Activated CD8-positive, alpha-beta memory T cell treated with anti-CD3 and anti-CD28 coated beads for 4 hours (primary cell): Measurements from ENCODE around the gene CNTNAP4.

Source experiments
- DNase-seq, 2 donors: peaks; one replicate each; pipeline ENCODE4 v3.0.0-alpha.2; 2020; ENCODE audit warnings: low read depth in 2 of 2

Gene CNTNAP4

DNA sequence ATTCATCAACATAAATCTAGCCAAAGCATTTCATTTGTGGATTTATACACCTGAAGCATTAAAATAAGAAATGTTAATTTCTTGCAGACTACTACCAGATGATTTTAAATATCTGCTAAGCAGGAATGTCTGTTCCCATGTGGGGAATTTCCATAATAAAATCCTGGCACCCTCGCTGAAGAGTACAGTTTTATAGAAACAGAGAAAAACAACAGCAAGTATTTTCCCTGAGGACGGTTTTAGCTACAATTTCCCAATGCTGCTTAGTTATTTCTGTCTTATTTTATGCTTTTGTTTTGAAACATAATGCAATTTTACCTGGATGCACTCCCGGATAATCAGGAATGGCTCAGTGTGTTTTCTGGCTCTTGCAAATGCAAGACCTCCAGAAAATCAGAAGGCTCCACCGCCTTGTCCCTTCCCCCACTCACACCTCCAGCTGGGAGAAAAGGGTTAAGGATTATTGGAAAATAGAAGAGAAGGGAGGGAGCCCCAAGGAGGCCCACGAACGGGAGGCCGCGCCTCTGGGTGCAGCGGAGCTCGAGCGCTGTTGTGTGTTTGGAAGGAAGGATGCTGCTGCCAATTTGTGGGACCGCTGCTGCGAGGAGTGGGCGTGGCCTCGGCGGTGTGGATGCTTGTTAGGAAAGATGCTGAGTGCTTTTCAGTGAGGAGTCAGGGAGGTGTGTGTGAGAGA lies at the start of gene CNTNAP4:
Gene CNTNAP4, plus strand, starts transcription at position 657 of the 694 bp plus-strand sequence. CDS start 262 bp downstream, outside the sequence.
- no peak for DNase-seq

DNA sequence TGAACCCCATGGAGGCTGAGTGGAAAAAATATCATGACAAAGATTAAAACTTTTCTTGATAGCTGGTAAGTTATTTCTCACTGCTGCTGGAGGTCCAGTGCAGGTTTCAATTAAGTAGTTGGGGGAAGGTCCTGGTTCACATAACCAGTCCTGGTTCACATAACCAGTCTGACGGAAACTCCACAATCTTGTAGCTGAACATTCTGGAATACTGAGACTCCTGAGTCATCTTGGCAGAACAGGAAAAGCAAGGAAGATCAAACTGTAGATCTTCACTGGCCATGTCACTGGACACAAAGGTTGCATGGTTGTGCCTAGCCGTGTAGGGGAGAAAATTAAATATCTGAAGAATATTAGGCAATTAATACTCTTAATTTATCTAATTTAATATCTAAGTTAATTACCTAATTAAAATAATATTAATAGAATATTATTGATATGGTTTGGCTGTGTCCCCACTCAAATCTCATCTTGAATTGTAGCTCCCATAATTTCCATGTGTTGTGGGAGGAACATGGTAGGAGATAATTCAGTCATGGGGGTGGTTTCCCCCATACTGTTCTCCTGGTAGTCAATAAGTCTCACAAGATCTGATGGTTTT lies 48.6 kb upstream of the CNTNAP4 start:
- DNase-seq, result no peak

DNA sequence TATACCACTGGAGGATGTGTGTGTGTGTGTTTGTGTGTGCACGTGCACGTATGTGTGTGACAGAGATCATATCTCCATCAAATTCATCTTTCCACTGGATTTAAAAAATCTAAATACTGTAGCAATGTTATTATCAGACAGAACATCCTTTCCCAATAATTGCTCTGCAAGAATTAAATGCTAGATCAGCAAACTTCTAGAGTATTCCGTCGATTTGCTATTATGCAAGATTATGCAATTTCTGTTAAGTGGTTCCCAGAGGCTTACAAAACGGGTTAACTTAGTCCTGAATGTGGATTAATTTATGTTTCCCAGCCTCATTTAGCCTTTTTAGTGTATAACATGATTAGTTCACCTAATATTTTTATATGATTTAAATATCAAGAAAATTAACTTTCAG lies 44.5 kb upstream of the CNTNAP4 start:
- no peak for DNase-seq

DNA sequence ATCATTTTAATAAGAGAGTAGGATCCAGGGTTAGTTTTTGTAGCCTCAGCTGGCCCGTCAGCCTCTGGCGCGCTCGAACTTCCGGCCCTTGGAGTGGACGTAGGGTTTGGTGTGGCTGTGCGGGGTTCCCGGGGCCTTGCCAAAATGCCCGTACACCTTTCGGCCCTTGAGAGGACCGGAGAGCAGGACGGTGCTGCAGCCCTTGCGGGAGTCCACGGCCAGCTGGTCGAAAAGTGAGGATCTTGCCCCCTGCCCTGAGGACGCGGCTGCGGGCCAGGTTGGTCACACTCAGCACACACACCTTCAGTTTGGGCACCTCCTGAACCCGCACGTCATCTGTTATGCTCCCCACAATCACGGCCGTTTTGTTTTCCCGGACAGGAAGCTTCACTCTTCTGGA lies 42.2 kb upstream of the CNTNAP4 start:
- DNase-seq, result no peak

DNA sequence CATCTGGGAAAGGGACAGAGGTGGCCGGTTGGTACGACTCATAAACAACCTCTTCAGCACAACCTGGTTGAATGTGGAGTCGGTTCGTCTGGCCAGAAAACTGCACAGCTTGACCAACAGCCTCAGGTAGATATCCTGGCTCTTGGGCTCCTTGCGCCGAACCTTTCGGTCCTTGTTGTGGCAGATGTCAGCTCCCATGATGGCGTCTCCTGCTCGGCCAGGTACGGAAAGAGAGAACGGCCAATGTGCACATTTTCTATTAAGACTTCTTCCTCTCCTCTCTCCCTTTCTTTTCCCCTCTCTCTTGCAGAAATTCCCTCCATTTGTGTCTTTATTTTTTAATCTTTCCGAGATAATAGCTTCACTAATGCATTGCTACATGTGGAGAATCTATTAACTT lies 41.8 kb upstream of the CNTNAP4 start:
- no peak for DNase-seq

DNA sequence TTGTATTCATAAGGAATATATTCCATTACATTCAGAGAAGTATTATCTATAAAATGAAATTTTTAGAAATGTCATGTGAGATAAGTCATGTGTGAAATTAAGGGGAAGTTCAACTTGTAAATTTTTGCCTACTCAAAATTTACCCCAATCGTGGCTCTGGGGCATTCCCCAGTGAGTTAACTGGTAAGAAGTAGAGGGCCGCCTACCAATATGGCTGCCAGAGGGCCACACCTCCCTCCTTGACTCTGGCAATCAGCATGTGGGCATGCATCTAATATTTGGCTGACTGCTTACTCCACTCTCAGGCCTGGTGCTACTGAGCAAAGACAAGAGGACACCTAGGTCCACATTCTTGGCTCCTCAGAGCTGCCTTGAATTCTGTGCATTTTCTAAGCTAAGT lies 39.7 kb upstream of the CNTNAP4 start:
- no peak for DNase-seq

DNA sequence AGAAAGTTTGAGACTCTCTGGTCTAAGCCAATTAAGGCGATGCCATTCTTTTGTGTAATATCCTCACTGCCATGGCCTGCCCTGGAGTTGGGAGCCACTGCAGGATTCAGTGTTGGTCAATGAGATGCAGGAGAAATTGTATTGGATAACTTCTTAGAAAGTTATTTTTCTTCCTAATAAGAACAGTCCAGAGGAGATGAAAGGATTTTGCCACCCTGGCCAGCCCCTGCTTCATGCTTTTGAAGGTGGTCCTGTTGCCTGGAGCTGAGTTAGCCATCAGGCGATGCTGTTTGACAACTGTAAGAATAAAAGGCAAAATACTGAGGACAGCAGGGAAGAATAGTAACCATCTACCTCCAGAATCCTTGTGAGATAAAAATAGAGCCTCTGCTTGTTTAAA lies 35.4 kb upstream of the CNTNAP4 start:
- no peak for DNase-seq

DNA sequence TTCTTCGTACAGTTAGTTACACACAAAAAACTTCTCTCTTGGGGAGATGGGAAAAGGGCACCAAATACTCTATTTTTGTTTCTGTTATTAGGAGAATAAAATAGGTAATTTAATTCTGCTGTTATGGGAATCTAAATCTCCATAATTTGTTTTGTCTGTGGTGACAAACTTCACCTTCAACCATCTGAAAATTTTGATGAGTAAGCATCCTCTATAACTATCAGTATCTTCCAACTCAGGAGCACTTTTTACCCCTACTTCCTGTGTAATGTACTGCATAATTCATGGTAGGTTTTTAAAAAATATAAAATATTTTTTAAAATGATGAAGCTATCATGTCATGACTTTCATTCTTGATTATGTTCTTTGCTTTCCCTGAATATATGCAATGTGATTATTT lies 33.6 kb upstream of the CNTNAP4 start:
- no peak for DNase-seq

DNA sequence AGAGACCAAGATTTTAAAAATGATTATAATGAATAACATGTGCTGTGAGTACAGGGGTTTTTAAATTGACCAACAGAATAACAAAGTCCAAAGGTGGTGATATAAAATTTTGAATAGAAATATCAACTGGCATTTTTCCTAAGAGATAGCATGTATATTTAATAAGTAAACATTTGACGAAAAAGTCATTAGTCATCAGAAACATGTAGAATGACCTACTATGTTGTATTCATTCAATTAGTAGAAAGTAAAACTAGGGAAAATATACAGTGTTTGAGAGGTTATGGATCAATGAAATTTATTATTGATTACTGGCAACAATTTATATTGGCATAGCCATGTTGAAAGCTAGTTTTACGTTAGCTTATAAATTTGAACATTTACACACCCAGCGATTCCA lies 30.6 kb upstream of the CNTNAP4 start:
- no peak for DNase-seq

DNA sequence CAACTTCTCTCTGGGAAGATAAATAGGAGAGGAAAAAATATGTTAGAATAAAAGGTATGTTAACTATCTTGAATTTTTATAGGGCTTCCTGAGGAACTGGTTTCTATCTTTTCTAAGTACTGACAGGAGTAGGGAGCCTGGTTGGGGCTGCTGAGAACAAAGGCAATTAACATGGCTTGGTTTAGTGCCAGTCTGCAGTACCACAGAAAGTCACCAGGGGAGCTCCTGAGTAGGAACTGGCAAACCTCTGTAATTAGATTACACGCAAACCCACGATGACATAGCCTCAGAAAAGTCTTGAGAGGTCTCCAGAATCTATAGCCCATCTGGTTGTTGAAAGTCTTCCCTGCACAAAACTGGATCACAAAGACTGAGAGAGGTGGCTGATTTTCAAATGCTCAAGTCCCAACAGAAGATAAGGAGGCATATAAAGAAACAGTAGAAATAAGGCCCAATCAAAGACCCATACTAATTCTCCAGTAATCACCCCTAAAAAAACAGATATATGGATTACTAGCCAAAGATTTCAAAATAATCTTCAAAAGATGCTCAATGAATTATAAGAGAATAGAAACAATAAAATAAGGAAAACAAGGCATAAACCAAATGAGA lies 11.7 kb upstream of the CNTNAP4 start:
- DNase-seq, result no peak

DNA sequence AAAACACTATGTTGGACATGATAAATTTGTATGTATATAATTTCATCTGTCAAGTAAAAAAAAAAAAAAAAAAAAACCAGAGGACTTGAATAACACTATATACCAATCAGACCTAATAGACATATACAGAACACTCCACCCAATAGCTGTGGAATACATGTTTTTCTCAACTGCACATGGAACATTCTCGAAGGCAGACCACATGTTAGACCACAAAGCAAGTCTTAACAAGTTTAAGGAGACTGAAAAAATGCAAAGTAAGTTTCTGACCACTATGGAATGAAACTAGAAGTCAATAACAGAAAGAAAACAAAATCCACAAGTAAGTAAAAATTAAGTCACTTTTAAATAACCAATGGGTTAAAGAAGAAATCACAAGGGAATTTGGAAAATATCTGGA lies 8.4 kb upstream of the CNTNAP4 start:
- DNase-seq, result no peak

DNA sequence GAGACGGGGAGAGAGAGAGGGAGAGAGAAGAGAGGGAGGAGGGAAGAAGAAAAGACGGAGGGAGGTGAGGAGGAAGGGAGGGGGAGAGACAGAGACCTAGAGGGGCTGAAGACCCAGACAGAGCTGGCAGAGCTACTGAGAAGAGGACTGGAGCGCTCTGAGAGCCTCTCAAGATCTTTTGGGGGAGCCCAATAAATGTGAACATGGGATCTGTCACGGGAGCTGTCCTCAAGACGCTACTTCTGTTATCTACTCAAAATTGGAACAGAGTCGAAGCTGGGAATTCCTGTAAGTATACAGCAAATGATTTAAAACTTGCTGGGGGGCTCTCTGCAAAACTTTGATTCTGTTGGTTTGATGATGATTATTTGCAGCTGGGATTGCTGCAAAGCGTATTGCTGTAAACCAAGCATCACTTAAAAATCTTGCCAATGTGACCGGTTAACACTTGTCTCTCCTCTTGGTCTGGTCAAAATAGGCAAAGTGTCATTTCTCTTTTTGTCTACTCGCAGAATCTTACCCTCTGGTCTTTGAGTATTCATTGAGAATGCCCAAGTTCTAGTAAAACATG lies 344 bp downstream of the CNTNAP4 start:
- DNase-seq, result no peak

DNA sequence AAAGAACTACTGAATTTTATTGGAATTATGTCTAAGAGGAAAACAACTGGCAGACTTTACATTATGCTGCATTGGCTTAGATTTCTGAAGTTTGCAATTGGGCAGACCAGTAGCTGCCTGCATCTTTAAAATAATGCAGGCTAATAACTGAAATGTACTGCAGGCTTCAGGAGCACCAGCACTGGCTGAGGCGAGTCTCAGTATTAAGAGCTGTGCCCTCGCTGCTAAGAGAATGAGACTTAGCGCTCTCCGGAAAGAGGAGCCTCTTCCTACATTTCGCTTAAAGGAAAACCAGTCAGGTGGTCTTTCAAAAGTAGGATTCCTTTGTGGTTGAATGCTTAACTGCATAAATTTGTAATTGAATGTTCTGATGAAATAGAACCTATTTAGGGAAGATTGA lies 885 bp downstream of the CNTNAP4 start:
- DNase-seq, result no peak

DNA sequence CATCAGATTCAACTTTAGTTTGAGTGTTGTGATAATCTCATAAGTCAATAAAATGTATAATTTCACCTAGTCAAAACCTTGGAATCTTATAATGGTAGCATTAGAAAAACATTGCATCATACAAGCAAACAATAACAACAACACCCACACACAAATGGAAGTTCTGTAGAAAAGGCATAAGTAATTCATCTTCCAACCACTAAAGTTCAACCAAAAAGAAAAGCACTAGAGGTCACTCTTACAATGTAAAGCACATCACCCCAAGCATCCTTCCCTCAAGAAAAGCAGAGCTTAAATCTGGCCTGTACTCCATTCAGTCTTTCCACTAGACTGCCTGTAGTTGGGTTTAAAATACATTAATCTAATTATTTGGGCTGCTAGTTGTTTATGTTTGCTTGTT lies 1.8 kb downstream of the CNTNAP4 start:
- DNase-seq, result no peak

DNA sequence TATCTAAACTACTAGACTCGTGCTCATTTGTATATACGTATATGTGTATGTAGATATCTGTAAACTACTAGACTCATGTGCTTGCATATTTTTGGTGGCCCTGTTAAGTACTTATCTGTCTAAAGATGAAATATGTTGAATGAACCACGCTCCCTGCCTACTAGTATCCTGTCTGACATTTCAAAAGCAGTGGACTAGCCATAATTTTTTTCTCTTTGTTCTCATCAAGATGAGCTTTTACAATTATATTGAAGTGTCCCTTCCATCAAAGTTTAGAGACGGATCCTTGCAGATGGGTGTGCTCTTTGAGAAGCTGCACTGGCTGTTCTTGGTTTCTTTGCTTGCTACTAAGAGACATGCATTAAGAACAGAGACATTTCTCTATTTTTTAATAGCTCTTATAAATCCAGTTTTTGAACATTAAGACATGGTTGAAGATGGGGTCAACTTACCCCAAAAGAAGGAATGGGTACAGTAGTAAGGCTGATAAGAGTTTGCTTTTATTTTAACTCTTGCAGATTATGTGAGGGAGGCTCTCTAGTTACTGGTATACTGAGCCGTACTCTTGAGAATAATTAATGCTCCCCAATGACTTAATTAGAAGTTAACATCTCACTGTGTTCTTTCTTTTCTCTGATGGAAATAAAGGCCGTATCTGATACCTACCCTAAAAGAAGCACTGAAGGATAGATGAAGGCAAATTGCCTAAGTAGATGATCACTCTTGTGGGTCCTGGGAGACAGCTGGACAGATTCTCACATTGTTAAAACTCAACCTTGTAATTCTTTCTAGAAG lies 3.4 kb downstream of the CNTNAP4 start:
- DNase-seq, result no peak

DNA sequence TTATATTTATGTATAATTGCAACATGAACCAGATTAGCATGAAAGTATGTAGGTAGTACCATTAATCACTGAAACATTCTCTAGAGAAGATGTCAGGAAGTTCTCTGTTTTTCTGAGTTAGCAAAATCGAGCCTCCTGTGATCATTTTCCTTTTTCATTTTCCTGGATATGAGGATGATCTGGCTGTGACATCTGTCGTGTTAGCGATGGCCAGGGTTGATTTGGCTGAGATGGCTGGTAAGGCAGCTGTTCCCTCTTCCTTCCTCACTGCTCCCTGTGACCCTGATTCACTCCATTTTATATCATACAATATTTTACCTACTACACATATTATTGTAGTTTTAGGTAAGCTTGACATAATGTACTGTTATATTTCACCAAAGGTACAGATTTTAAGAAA lies 10.3 kb downstream of the CNTNAP4 start:
- DNase-seq, result no peak

DNA sequence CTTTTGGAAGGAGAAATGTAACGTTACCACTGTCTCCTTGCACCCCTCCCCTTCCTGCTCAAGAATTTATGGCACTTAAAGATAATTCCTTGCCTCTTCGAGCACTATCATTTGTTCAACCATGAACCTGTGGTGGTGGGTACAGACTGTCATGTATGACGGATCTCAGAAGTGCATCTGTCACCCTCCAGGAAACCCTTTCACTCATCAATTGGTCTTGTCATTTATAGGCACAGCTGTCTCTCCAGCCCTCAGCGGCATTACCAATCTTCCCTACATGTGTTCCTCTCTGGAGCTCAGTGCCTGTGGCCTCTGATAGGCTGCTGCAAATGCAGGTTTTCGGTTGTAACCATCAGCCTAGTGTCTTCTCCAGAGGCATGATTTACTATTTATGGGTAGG lies 15.0 kb downstream of the CNTNAP4 start:
- no peak for DNase-seq

DNA sequence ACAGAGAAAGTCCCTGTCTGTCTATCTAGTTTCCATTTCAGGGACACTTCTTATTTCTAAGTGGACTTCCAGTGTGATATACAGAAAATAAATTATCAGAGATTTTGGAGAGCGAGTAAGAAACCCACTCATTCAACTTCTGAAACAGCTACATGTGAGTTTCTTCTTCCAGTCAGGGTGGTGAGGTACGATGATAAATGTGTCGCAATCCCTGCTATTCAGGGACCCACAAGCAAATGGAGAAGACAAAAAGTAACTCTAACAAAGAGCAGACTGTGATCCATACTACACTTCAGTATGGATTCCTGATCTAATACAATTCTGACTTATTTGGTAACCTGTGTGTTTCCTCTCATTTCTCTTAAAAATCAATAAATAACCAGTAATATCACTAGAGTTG lies 16.8 kb downstream of the CNTNAP4 start:
- DNase-seq, result no peak

DNA sequence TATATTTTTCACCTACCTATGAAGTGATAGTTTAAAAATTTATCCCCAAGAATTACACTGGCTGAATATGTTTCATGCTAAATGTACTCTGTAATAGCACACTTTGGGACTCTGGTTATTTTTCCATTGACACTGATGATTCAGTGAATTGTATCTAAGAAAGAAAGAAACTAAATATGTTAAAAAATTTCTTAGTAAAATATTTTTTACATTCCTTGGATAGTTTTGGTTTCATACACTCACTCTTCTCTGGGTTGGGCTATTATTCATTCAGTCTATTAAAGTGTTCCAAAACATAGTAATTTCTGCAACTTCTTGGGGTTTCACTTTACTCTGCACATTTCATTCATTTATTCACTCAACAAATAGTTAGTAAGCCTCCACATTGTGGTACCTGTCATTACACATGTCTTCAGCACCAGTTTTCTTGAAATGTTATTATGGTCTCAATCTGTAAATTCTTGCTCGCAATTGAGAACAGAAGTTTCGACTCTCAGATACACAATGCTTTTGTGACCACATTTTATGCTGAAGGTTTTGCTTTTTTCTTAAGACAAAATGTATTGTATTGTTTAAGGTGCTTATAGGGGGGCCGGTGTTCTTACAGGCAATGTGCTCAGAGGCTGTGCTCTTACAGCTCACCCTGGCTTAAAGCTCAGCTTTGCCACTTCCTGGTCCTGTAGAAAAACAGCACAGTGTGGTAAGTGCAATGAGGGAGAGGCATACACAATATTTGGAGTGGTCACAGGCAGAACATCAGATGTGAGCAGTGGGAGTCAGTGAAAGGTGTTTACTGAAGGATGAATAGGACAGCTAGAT lies 17.4 kb downstream of the CNTNAP4 start:
- DNase-seq, result no peak

DNA sequence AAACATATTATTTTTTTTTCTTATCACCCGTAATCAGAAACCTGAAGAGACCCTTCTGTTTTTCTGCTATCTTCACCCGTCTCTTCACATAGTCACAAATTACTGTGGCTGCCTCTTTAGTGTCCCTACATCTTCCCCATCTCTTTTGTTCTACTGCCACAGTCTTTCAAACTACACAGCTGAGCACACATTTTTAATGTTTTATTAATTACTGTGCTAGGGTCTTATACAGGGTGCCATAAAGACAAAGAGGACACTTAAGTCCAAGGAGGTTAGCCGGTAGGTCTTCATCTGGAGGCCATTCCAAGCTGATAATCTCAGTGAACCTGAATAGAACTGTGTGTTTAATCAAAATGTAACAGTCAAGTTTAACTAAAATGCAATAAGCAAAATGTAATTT lies 20.7 kb downstream of the CNTNAP4 start:
- no peak for DNase-seq

DNA sequence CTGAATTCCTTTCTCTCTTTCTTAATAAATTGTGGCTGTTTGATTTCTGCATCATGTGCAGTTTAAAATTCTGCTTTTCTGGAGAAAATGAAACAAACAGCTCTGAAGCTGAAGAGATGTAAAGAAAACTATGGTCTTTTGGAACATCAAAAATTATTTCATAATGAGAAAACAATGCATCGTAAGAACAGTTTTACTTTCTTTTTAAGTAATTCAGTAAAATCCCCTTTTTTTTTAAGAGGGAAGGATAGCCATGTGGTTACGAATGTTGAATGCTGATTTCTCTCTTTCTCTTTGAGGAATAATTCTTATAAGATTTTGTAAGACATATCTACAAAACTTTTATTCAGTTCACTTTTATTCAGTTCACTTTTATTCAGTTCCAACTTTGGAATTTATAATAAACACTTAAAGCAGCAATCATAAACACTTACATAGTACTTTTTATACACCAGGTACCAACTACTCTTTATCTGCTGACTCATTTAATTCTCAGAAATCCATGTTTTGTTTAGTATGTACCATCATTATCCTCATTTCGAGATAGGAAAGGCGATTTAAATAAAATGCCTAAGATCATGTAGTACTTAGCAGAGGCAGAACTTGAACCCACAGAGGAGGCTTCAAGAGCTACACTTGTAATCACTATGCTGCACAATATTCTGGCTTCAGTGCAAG lies 26.6 kb downstream of the CNTNAP4 start:
- DNase-seq, result no peak
